GM12892 (cell line): ENCODE measurements around the gene PPFIBP2.

ENCODE experiments used
- POLR2A ChIP-seq: IDR thresholded peaks from 2 replicates; pipeline ENCODE4 v1.6.1; 2011; ENCODE audit warnings: low read depth, low read length, control low read depth
- POLR2AphosphoS5 ChIP-seq: IDR thresholded peaks from 2 replicates; pipeline ENCODE4 v1.6.1; 2011; ENCODE audit warnings: low read depth, low read length, control low read depth

DNA sequence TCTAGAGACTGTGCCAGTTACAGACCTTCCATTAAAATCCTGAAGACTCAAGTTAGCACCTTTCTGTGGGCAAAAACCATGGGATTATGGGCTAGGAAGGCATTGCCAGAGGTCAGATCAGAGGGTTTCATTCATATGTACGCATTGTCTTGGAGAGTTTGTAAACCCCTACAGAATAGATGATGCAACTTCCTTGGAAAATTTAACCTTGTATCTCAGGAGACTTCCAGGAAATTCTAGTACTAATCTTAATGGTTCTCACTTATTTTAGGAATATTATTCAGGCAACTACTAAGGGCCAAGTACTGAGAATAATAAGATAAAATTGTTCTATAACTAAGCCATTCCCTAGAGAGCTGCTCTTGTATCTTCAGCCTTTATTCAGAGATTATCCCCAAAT, 21.5 kb upstream of the PPFIBP2 start:
- TF ChIP-seq POLR2A: no peak
- TF ChIP-seq POLR2AphosphoS5: no peak
